ENCODE measurements around the gene KCNIP3. TPM values are rescaled to one million over a fixed set of nuclear protein-coding genes. Genes with fewer than 3 reads are reported as not detected.
"Not testable (repeated sequence)": the region's sequence is repeated elsewhere in the genome, so short reads cannot be mapped to it uniquely, and the experiment has no call there.

The KCNIP3 gene
- total RNA-seq, 1 experiment from 2014 or later, result 0.74 TPM

DNA sequence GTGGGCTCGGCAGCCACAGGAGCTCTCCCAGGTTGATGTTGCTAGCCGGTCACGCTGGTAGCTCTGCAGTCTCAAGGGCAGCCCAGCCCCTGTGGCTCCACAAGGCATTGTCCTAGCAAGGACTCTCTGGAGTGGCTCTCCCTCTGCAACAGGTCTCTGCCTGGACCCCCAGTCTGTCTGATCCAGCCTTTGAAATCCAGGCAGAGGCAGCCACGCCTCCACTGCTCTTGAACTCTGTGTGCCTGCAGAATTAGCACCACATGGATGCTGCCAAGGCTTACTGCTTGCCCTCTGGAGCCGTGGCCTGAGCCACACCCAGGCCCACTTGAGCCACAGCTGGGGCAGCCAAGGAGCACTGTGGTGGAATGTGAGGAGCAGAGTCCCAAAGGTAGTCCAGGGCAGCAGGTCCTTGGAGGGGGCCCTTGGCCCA lies 62.4 kb downstream of the KCNIP3 start:
- no peak for DNase-seq (ENCODE audit: low spot score)

DNA sequence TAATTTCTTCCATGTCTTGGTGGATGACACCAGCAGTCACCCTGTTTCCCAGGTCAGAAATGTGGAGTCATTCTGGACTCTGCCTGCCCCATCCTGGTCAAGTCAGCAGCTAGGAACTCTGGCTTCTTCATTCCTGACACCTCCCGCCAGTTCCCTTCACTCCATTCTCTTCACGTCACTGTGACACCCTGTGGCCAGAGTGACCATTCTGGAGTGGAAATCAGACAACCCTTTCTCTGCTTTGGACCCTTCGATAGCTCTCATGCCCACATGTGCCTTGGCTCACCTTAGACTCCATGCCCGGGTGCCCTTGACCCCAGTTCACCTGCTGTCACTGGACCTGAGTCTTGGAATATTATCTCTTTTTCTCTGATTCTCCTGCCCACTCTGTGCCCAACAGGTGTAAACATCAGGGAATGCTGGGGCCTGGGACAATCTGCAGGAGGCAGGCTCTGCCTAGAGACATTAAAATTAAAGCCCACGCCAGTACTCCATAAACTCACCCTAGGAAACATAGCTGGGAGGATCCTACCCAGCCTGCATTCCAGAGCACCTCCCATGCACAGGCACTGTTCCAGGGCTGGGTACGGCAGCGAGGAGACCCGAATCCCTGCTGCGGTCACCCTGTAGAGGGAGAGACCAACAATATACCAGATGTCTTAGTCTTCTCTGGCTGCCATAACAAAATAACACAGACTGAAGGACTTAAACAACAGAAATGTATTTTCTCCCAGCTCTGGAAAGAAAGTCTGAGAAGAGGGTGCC lies 64.3 kb downstream of the KCNIP3 start:
- no peak for DNase-seq (ENCODE audit: low spot score)

DNA sequence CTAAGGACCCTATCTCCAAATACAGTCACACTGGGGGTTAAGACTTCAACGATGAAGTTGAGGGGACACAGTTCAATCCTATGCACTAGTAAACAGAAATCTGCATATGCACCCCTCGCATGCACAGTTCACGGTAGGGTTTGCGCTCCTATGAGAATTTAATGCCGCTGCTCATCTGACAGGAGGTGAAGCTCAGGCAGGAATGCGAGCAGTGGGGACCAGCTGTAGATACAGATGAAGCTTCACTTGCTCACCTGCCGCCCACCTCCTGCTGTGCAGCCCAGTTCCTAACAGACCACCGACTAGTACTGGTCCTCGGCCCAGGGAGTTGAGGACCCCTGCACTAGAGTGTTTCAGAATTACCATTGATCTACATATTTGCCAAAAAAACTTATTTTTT lies 65.3 kb downstream of the KCNIP3 start:
- DNase-seq (ENCODE audit: low spot score), result no peak

DNA sequence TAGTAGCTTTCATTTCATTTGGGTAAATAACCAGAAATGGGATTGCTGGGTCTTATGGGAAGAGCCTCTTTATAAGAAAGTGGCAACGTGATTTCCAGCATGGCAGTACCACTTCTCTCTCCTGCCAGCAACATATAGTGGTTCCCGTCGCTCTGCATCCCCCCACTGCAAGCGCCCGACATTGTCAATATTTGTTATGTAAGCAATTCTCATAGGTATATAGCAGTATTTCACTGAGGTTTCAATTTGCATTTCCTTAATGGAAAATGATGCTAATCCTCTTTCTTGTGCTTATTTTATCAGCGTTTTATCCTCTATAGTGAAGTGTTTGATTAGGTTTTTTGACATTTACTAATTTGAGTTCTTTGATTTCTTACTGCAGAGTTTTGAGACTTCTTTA lies 69.4 kb downstream of the KCNIP3 start:
- no peak for DNase-seq (ENCODE audit: low spot score)

DNA sequence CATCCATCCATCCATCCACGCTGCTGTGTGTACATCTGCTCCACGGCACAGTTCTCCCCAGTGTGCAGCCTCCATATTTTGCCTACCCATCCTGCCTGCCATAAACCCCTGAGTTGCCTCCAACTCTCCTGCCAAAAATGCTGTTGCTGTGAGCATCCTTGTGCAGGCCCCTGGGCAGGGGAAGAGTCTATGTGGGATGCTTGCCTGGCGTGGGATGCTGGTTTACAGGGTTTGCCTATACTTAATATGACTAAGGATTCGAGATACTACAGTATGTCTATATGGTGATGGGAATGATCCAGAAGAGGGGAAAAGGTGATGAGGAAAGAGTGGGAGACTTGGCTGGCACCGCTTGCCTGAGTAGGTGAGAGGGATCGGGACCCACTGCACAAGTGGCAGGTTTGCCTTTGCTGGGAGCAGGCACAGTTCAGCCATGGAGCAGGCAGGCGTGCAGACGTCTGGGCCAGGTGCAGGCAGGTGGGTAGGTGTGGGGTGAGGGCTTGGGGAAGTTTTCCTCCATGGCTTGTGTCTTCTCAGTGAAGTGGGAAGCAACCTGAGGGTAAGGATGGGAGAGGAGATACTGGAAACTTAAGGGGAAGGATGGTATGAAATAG lies 75.2 kb downstream of the KCNIP3 start:
- no peak for DNase-seq (ENCODE audit: low spot score)

DNA sequence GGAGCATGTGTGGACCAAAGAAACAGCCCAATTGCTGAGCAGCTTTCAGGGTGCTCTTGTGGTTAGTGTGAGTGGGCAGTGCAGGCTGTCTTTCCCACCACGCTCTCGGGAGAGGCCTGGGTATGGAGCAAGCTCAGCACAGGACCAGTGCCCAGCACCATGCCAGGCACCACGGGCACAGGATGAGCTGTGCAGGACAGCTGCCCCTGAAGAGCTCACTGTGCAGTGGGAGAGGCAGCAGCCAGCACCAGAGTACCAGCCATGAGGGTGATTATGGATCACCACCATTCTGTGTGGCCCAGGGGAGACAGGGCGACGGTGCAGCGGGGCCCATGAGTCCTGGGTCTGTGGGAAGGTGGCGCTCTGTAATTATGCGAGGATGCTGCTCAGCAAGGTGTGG lies 75.7 kb downstream of the KCNIP3 start:
- DNase-seq (ENCODE audit: low spot score), result no peak

DNA sequence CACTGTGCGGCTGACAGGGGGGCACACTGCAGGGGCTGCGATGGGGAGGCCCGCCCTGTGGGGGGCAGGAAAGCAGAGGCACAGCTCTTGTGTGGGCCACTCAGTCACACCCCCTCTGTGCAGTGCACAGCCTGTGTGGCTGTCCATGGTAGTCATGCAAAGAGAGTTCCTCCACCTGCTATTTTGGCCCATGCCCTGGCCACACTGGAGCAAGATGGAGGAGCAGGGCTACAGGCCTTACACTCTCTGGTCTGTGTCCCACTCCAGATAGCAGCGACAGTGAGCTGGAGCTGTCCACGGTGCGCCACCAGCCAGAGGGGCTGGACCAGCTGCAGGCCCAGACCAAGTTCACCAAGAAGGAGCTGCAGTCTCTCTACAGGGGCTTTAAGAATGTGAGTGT lies 76.9 kb downstream of the KCNIP3 start:
- no peak for DNase-seq (ENCODE audit: low spot score)

DNA sequence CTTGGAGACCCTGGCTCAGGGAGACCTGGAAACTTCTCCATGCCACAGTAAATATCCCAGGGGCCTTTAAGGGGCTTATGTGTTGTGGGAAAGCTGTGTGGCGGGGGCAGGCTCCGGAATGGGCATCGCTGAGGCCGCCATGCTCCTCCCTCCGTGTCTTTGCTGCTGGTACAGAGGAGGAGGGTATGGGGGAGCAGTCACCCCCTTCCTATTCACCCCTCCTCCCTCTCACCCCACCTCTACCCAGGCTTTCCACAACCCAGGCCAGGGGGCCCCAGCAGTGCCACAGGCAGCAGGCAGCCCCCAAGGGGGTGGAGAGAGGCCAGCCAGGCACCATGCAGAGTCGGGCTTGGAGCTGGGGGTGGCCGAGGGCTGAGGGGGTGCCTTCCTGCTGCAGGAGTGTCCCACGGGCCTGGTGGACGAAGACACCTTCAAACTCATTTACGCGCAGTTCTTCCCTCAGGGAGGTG lies 77.3 kb downstream of the KCNIP3 start:
- no peak for DNase-seq (ENCODE audit: low spot score)

DNA sequence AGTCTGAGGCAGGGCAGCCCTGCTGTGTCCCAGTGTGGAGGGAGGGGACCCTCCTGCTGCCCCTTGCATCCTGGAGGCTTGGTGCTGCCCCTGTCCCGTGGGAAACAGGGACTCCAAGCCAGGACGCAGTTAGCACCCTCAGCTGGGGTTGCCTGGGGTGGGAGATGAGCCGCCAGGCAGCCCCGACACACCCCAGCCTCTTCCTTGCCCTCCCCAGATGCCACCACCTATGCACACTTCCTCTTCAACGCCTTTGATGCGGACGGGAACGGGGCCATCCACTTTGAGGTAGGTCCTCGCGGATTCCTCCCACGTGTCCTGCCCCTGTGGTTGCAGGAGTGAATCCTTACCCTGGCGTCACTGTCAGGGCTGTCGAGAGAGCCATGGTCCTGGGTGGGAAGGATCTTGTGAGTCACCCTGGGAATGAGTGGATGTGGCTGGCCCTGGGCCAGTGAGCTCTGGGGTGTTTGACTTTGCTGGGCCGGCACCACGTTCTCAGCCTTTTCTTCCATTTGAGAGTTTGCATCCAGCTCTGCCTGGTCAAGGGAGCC lies 77.8 kb downstream of the KCNIP3 start:
- DNase-seq (ENCODE audit: low spot score), result no peak

DNA sequence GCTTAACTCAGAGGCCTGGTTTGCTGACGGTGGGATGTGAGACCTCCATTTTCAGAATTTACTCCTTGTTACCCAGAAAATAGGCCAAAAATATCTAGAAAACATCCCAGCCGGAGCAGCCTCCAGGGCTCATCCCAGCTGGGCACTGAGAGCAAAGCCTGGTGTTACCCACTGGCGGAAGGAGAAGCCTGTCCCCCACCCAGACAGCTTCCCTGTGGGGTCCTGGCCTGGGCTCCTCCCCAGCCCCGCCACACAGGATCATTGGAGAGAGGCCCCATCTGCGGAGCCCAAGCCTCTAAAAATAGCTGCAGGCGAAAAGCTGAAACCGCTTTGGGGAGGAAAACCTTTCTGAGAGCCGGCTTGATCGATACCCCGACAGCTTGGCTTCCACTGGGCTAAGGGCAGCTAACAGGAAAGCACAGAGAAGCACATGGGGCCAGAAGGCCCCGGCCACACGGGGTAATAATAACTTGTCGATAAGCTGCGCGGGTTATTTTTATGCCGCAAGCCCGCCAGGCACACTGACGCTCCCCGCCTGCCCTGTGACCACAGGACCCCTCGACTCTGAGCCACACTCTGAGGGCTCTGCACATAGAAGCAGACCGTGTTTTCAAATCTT lies 78.5 kb downstream of the KCNIP3 start:
- DNase-seq (ENCODE audit: low spot score), result no peak

DNA sequence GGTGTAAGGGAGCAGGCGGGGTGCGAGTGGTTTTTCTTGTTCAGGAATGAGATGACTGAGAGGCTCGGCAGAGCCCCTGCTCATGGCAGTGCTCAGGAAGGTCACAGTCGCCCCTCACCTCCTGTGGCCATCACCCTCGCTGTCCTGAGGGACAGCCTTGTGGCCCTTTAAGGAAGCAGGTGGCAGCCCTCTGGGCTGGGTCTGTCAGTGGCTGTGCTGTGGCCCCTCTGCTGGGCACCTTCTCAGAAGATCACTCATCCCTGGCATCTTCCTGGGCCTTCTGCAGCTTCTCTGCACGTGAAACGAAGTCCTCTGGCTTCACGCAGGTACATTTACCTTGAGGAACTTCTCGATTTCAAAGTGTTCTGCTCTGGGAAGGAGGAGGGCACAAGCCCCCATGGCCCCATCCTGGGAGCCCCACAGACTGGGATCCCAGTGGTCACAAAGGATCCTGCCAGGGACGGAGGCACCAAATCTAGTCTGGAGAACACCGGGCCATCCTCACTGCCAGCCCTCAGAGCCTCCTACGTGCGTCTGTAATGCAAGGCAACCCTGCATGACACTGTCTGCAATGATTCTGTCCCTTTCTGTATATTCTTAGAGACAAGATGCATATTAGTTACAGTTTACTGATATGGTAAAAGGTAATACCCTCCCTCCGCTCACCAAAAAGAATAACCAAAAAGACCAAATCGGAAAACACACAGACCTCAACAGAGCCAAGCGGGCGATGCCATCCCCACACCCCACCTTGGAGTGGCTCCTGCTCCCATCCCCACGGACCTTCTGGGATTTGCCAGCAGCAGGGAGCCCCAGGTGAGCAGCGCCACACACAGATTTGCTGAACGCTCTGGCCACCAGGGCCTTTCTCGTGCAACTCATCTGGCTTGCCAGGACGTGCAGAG lies 79.4 kb downstream of the KCNIP3 start:
- no peak for DNase-seq (ENCODE audit: low spot score)

DNA sequence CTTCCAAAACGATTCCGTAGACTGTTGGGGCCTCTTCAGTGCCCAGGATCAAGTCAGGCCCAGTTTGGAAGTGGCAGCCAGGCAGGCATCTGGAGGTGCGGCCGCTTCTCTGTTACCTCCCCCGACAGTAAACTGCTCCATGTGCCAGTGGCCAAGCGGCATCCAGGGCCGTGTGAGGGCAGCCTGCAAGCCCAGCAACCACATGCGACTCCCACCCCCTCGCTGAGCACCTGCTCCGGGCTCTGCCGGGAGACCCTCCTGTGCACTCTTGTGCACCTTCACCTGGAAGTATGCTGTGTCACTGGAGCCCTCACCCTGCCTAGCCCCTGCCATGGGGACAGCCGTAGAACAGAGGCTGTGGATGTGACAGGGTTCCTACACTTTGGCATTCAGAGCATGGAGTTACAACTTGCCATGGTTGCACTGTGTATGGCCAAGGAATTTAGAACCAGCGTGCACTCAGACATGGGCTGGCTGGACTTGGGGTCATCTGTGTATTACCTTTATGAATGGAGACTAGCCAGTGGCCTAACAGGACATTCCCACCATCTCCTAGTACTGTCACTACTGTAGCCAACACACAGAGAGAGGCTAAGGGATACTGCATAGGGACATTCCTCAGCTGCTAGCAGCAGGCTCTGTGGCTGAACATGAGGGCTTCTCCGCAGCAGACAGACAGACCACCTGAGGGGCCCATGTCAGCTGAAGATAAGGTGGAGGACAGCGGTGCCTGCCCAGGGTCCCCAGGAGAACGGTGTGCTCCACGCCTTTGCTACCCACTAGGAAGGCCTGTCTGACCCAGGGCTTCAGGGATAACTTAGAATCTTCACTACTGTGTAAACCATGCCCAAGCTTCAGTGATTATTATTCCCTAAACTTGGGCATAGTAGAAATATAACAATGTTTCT lies 80.3 kb downstream of the KCNIP3 start:
- DNase-seq (ENCODE audit: low spot score), result no peak

DNA sequence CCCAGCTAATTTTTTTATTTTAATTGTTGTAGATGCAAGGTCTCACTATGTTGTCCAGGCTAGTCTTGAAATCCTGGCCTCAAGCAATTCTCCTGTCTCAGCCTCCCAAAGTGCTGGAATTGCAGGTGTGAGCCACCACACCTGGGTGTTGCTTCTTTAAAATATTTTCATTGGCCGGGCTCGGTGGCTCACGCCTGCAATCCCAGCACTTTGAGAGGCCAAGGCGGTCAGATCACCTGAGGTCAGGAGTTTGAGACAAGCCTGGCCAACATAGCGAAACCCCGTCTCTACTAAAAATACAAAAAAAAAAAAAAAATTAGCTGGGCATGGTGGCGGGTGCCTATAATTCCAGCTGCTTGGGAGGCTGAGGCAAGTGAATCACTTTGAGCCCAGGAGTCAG lies 81.1 kb downstream of the KCNIP3 start:
- DNase-seq (ENCODE audit: low spot score), result not testable (repeated sequence)

DNA sequence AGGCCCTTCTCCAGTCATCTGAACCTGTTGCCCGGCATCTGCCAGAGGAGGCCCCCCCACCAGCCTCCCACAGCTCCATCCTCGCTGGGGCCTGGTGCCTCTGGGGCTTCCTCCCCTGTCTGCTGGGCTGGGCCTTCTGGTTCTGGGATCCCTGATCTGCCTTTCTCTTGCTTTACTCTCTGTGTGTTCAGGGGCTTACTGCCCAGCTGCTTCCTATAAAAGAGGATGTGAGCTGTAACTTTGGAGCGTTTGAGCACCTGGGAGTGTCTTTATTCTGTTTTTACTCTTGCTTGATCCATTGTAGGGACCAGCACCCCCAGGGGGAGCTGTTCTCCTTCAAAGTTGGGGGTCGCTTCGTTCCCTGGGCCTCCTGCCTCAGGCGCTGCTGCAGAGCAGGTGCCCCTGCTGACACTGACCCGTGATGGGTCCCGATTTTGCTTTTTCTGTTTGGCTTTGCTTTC lies 82.3 kb downstream of the KCNIP3 start:
- DNase-seq (ENCODE audit: low spot score), result no peak

DNA sequence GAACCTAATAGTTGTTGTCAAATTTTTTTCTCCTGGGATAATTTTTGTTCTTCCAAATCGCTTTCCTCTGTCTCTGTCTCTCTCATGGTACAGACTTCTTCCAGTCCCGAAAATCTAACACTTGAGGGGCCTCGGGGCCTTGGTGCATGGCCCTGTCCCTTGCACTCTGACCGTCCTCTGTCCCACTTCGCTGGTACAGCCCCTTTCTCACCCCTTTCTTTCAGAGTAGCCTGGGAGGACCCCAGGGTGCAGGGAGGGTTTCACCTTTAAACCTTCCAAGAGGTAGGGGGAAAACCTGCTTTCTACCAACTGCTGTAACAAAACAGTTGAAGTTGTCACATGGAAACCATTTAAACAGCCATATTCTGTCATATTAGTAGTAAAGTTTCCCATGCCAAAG lies 83.1 kb downstream of the KCNIP3 start:
- DNase-seq (ENCODE audit: low spot score), result no peak

DNA sequence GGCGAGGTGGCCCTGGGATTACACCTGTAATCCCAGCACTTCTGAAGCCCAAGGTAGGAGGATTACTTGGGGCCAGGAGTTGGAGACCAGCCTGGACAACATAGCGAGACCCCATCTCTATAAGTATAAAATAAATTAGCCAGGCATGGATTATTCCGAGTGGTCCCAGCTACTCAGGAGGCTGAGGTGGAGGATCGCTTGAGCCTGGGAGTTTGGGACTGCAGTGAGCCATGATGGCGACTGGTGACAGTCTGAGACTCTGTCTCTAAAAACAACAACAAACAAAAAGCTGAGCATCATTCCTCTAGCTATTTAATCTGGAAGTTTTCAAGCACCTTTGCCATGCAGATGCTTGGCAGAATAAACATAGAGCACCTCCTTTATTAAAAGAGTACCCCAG lies 83.6 kb downstream of the KCNIP3 start:
- DNase-seq (ENCODE audit: low spot score), result no peak

DNA sequence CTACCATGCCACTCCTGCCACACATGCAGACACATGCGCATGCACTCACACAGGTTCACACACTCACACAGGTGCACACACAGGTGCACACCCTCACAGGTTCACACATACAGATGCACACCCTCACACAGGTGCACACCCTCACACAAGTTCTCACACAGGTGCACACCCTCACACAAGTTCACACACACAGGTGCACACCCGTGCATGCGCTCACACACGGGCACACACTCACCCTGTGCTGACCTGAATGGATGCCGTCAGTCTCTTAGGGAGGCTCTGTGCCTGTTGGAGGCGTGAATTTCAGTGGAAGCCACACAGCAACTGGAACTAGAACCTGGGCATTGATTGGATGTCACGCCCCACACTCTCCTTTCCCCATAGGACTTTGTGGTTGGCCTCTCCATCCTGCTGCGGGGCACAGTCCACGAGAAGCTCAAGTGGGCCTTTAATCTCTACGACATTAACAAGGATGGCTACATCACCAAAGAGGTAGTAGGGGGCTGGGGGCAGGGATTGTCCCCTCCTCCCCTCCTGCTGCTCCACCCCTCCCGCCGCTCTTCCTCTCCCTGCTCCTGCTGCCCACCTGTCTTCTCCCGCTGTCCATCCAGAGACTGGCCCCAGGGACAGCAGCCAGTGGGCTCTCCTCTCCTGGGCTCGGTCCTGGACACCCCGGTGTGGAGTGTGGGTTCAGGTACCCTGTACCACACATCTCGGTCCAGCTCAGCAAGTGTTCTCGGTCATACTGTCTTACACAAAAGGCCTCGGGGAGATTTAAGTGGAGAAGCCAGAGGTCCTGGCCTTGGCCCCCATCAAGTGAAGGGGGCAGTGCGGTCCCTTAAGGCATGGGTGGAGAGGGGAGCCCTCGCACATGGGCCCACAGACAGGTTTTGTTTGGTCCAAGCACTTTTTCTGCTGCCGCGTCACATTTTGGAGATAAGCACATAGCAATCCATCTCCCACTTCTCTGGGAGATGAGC lies 84.4 kb downstream of the KCNIP3 start:
- DNase-seq (ENCODE audit: low spot score), result no peak

DNA sequence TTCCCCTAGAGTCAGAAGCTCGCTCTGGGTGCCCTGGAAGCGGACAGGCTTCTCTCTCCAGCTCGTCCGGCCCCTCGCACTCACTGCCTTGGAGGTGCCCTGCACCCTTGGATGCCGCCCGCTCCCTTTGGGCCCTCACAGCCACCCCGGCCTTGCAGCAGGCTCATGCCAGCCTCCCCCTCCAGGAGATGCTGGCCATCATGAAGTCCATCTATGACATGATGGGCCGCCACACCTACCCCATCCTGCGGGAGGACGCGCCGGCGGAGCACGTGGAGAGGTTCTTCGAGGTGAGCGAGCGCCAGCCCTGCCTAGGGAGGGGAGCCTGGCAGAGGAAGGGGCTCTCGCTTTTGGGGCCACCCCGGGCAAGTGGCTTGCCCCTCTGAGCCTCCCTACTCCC lies 85.0 kb downstream of the KCNIP3 start:
- no peak for DNase-seq (ENCODE audit: low spot score)

All from HT-29 (cell line).